ACC112 (cell line): ENCODE measurements around the gene GULP1.

Source experiments
- H2AFZ ChIP-seq: fragments of 200-600 bp; sonication (generic); one replicate; pipeline ENCODE4 v1.6.0; 2017; ENCODE audit warnings: antibody characterized with exemption, low read length; ENCODE audit not compliant: unreplicated experiment
- H3K27ac ChIP-seq: fragments of 200-600 bp; sonication (generic); 2 replicates; pipeline ENCODE4 v1.5.1; 2014; ENCODE audit warnings: low read depth, mild to moderate bottlenecking, antibody characterized with exemption, low read length, moderate library complexity
- H3K27me3 ChIP-seq: fragments of 200-600 bp; sonication (generic); 2 replicates; pipeline ENCODE4 v1.6.1; 2014; ENCODE audit warnings: mild to moderate bottlenecking, antibody characterized with exemption, low read length, moderate library complexity, mixed read lengths; ENCODE audit not compliant: insufficient read depth
- H3K36me3 ChIP-seq: fragments of 200-600 bp; sonication (generic); 2 replicates; pipeline ENCODE4 v1.6.1; 2016; ENCODE audit warnings: mild to moderate bottlenecking, antibody characterized with exemption, low read length, moderate library complexity, mixed read lengths; ENCODE audit not compliant: insufficient read depth
- H3K4me1 ChIP-seq: fragments of 200-600 bp; sonication (generic); one replicate; pipeline ENCODE4 v1.6.1; 2016; ENCODE audit warnings: low read length, mixed read lengths; ENCODE audit not compliant: insufficient read depth, unreplicated experiment, control insufficient read depth
- H3K4me3 ChIP-seq: fragments of 200-600 bp; sonication (generic); 2 replicates; pipeline ENCODE4 v1.5.1; 2014; ENCODE audit warnings: mild to moderate bottlenecking, low read depth, low read length
- H3K79me2 ChIP-seq: fragments of 200-600 bp; sonication (generic); one replicate; pipeline ENCODE4 v1.6.0; 2016; ENCODE audit warnings: low read length; ENCODE audit not compliant: control insufficient read depth, unreplicated experiment, insufficient read depth

The GULP1 gene

DNA sequence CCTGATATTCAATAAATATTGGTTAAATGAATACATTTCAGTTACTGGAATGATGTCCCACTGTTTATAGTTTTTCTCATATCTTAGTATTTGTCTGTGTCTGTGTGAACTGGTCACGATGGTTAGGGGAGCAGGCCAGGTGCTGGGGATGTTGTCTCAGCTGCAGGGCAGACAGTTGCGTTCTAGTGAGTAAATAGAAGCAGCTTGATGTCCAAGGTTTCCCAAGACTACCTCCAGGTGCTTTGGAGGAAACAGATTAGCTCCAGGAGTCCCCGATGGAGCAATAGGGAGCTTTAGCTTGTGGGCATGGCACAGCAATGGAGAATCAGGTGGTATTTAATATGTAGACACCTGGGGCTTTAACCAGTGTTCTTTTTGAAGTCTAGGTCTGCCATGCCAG is 75.5 kb downstream of the GULP1 start:
- Histone ChIP-seq H3K27me3 (no peaks in the 10 kb centered on the region), H3K27ac (no peak overlapping the region), H3K79me2 (no peaks in the 10 kb centered on the region), H3K4me3 (no peak overlapping the region), H3K4me1 (no peaks in the 10 kb centered on the region), H3K36me3 (no peaks in the 10 kb centered on the region), H2AFZ (no peak overlapping the region)

DNA sequence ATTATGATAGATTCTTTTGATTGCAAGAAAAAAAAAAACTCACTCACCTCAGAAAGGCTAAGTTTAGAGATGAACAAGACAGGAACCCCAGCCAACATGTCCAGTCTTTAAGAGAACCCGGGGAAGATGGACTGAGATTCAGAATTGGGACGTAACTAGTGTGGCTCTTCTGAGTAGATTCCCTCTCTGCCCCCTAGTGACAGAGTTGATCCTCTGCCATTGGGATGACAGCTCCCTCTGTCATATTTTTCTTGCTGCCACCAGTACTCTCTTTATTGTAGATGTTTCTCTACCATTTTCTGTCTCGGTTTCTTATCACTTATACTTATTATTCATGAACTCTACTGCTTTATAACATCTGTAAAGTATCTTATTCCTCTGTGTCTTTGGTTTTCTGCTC is 77.7 kb downstream of the GULP1 start:
- H3K27me3 ChIP-seq: no peaks in the 10 kb centered on the region
- H3K4me1 ChIP-seq: no peaks in the 10 kb centered on the region
- no peaks in the 10 kb centered on the region for H3K36me3 ChIP-seq
- H3K79me2 ChIP-seq: no peaks in the 10 kb centered on the region
- H3K4me3 ChIP-seq: no peak overlapping the region
- no peak overlapping the region for H3K27ac ChIP-seq
- H2AFZ ChIP-seq: no peak overlapping the region

DNA sequence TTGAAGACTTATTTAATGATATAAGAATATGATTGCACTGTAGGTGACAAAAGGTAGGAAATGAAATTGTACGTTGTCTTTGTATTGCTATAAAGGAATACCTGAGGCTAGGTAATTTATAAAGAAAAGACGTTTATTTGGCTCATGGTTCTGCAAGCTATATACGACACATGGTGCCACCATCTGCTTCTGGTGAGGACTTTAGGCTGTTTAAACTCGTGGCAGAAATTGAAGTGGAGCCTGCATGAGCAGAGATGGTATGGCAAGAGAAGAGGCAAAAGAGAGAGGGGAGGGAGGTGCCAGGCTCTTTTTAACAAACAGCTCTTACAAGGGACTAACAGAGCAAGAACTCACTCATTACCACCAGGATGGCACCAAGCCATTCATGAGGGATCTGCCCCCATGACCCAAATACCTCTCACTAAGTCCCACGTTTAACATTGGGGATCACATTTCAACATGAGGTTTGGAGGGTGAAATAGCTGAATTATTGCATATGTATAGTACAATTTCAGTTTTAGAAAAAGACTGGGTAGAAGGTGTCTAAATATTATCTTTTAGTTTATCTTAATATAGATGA is 86.8 kb downstream of the GULP1 start:
- H3K4me3 ChIP-seq: no peak overlapping the region
- H3K27ac ChIP-seq: no peak overlapping the region
- H2AFZ ChIP-seq: no peak overlapping the region
- no peaks in the 10 kb centered on the region for H3K79me2 ChIP-seq
- H3K4me1 ChIP-seq: peaks cover 13% of the 10 kb centered on the region
- no peaks in the 10 kb centered on the region for H3K36me3 ChIP-seq
- H3K27me3 ChIP-seq: no peaks in the 10 kb centered on the region

DNA sequence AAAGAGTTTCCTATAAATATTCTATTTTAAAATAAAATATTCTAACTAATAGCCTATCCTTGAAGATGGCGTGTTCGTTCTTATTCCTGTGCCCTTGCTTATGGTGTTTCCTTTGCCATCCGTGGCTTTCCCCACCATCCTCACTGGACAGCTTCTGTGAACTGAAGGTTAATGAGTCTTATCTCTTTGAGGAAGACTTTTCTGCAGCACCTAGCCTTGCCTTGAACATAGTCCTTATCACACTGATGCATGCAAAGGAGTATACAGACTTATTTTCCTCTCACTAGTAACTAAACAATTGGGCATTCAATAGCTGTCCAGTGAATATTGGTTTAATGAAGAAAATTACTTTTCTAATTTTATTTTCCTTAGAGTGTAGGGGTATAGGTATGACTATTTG is 88.1 kb downstream of the GULP1 start:
- Histone ChIP-seq H3K4me3 (no peak overlapping the region), H3K36me3 (peaks cover 4% of the 10 kb centered on the region; the same call in 1 of the 2 replicates), H3K27ac (no peak overlapping the region), H3K79me2 (no peaks in the 10 kb centered on the region), H3K4me1 (peaks cover 13% of the 10 kb centered on the region), H2AFZ (no peak overlapping the region), H3K27me3 (no peaks in the 10 kb centered on the region)

DNA sequence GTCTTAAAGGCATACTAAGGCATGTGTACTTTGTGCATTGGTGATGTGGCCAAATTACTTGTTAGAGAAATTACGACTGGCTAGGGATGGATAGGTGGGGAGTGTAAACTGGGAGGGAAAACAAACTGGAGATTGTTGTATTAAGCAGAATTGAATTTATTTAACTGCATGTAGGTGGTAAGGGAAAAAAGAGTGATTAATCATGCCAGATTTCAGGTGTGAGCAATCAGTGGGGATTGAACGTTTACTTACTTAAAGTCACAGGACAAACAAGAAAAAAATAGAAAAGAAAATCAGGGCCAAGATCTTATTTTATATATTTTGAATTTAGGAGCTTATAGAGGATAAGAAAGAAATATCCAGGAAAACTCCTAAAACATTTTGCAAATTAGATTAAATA is 88.6 kb downstream of the GULP1 start:
- Histone ChIP-seq H3K4me3 (no peak overlapping the region), H3K79me2 (no peaks in the 10 kb centered on the region), H3K27me3 (no peaks in the 10 kb centered on the region), H3K4me1 (peaks cover 13% of the 10 kb centered on the region), H2AFZ (no peak overlapping the region), H3K36me3 (peaks cover 6% of the 10 kb centered on the region; the same call in 1 of the 2 replicates), H3K27ac (no peak overlapping the region)

DNA sequence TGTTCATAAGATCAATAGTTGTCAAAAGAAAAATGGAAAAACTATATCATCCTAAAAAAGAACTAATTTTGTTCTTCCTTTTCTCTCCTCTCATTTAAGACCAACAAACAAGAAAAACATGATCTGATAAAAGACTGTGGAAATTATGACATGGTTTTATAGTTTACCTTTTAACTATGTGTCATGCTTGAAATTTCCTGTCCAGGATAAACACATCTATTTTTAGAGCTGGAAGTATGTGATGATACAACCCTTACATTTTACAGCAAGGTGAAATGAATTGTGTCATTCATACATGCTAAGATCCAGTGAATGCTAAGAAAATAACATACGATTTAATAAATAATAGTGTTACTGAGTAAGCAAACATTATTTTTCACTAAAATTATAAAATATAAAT is 89.9 kb downstream of the GULP1 start:
- H3K27ac ChIP-seq: peak overlapping the region; percentile 67; the same call in 1 of the 2 replicates
- H2AFZ ChIP-seq: no peak overlapping the region
- peaks cover 13% of the 10 kb centered on the region for H3K4me1 ChIP-seq
- H3K4me3 ChIP-seq: no peak overlapping the region
- peaks cover 11% of the 10 kb centered on the region; the same call in 1 of the 2 replicates for H3K36me3 ChIP-seq
- no peaks in the 10 kb centered on the region for H3K79me2 ChIP-seq
- no peaks in the 10 kb centered on the region for H3K27me3 ChIP-seq

DNA sequence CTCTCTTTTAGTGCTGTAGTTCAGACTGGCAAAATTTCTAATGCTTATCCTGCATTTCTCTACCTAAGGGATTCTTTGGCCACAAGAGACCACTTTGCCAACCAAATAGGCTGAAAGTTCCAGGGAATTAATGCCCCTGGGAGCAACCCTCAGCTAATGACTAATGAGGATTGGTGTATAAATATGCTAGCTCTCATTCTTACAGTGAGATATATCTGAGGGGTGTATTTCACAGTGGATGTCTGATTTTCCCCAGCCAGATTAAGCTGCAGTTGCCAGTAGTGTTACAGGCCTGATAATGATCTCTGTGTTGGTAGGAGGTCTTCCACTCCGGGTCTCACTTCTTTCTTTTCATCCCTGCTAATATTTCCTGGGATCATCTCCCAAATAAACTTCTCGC is 90.4 kb downstream of the GULP1 start:
- H3K4me1 ChIP-seq: peaks cover 13% of the 10 kb centered on the region
- H3K36me3 ChIP-seq: peaks cover 11% of the 10 kb centered on the region; the same call in 1 of the 2 replicates
- H2AFZ ChIP-seq: peak overlapping the region; percentile 36
- no peaks in the 10 kb centered on the region for H3K79me2 ChIP-seq
- peak overlapping the region; percentile 65; the same call in 1 of the 2 replicates for H3K4me3 ChIP-seq
- peak overlapping the region; percentile 67 for H3K27ac ChIP-seq
- H3K27me3 ChIP-seq: no peaks in the 10 kb centered on the region

DNA sequence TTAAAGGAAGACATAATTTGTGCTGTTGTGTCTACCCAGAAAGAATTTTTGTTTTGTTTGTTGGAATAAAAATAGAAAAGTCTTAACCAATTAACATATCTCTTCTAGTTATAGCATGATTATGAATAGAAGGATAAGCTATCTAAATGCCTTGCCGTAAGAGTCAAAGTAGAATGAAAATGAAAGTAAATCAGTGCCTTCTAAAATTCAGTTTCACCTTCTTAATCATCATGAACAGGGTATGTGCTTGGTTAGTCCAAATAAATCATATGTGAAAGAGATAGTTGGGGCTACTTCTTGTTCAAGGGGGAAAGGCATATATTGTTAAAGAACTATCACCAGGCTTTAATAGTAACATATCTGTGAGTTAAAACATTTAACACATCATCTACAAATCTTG is 91.5 kb downstream of the GULP1 start:
- H3K27ac ChIP-seq: peak overlapping the region; percentile 67; the same call in 1 of the 2 replicates
- no peaks in the 10 kb centered on the region for H3K27me3 ChIP-seq
- H3K36me3 ChIP-seq: peaks cover 11% of the 10 kb centered on the region; the same call in 1 of the 2 replicates
- no peaks in the 10 kb centered on the region for H3K79me2 ChIP-seq
- peak overlapping the region; percentile 36 for H2AFZ ChIP-seq
- peaks cover 13% of the 10 kb centered on the region for H3K4me1 ChIP-seq
- peak overlapping the region; percentile 65 for H3K4me3 ChIP-seq

DNA sequence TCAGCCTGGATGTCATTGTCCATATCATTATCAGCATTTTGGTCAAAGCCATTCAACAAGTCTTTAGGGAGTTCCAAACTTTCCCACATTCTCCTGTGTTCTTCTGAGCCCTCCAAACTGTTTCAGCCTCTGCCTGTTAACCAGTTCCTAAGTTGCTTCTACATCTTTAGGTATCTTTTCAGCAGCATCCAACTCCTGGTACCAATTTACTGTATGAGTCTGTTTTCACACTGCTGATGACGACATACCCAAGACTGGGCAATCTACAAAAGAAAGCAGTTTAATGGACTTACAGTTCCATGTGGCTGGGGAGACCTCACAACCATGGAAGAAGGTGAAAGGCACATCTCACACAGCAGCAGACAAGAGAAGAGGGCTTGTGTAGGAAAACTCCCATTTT is 94.2 kb downstream of the GULP1 start:
- Histone ChIP-seq H2AFZ (no peak overlapping the region), H3K79me2 (no peaks in the 10 kb centered on the region), H3K27me3 (no peaks in the 10 kb centered on the region), H3K4me3 (no peak overlapping the region), H3K4me1 (peaks cover 13% of the 10 kb centered on the region), H3K36me3 (peaks cover 11% of the 10 kb centered on the region; the same call in 1 of the 2 replicates), H3K27ac (no peak overlapping the region)

DNA sequence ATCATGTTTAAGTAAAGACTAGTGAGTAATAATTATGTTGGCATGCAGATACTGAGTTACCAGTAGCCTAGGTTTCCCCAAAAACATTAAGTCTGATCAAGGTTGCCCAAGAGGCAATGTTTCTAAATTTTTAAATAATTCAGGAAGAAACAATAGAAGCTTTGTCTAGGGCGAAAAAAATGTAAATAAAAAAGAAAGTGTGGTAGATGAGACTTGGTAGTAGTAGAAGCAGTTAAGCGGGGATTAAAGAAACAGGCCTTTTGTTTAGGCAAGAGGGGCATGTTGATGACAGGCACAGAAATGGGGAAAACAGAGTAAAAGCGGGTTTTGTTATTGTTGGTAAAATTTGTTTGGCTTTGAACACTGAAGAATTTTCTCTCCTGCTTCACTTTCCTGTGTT is 97.2 kb downstream of the GULP1 start:
- Histone ChIP-seq H2AFZ (no peak overlapping the region), H3K36me3 (peaks cover 11% of the 10 kb centered on the region; the same call in 1 of the 2 replicates), H3K27me3 (no peaks in the 10 kb centered on the region), H3K79me2 (no peaks in the 10 kb centered on the region), H3K4me1 (no peaks in the 10 kb centered on the region), H3K4me3 (no peak overlapping the region), H3K27ac (no peak overlapping the region)

DNA sequence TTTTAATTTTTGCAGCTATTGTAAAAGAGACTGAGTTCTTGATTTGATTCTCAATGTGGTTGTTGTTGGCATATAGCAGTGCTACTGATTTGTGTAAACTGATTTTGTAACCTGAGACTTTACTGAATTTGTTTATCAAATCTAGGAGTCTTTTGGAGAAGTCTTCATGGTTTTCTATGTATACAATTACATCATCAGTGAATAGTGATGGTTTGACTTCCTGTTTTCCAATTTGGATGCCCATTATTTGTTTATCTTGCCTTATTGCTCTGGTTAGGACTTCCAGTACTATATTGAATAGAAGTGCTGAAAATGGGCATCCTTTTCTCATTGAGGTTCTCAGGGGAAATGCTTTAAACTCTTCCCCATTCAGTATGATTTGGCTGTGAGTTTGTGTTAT is 99.7 kb downstream of the GULP1 start:
- H3K4me1 ChIP-seq: no peaks in the 10 kb centered on the region

More for the DNA sequence above, 99.7 kb downstream of the GULP1 start:
- Histone ChIP-seq H3K36me3 (no peaks in the 10 kb centered on the region), H3K79me2 (no peaks in the 10 kb centered on the region), H2AFZ (no peak overlapping the region), H3K27ac (no peak overlapping the region), H3K4me3 (no peak overlapping the region), H3K27me3 (no peaks in the 10 kb centered on the region)
